Uterus (tissue), 4 donors: ENCODE measurements around the gene BEND6. TPM values are rescaled to one million over a fixed set of nuclear protein-coding genes. Genes with fewer than 3 reads are reported as not detected.

Experiments used
- DNase-seq, 2 donors: peaks; one replicate each; pipeline ENCODE4 v3.0.0-alpha.2; 2019 to 2020
- H3K27ac ChIP-seq, 2 donors: fragments of 200-600 bp; sonication (generic); 1 replicate in 1 of 2; 2 replicates in 1 of 2; pipeline ENCODE4 v1.5.1; 2016 to 2018
- H3K27me3 ChIP-seq, 2 donors: fragments of 200-600 bp; sonication (generic); one replicate each; pipeline ENCODE4 v1.5.1; 2018 to 2019; ENCODE audit warnings: control low read depth in 1 of 2
- H3K36me3 ChIP-seq, 2 donors: fragments of 200-600 bp; sonication (generic); one replicate each; pipeline ENCODE4 v1.5.1; 2019; ENCODE audit warnings: control low read depth in 1 of 2
- H3K4me1 ChIP-seq, 2 donors: fragments of 200-600 bp; sonication (generic); one replicate each; pipeline ENCODE4 v1.5.1; 2018 to 2019; ENCODE audit warnings: control low read depth in 1 of 2
- H3K4me3 ChIP-seq, 2 donors: fragments of 200-600 bp; sonication (generic); 1 replicate in 1 of 2; 2 replicates in 1 of 2; pipeline ENCODE4 v1.5.1; 2018 to 2019; ENCODE audit warnings: mild to moderate bottlenecking in 1 of 2
- H3K9me3 ChIP-seq, 2 donors: fragments of 200-600 bp; sonication (generic); one replicate each; pipeline ENCODE4 v1.5.1; 2019; ENCODE audit warnings: control low read depth in 1 of 2
- CTCF ChIP-seq, 4 experiments: fragments of 200-600 bp in 2 of 4; fragments of 450-650 bp in 2 of 4; sonication (generic) in 2 of 4; IDR thresholded peaks; one replicate each; pipeline ENCODE4 v1.5.1; 2016 to 2019; ENCODE audit warnings: antibody characterized with exemption in 4 of 4, mild to moderate bottlenecking in 2 of 4, moderate library complexity in 1 of 4
- POLR2A ChIP-seq, 2 donors: fragments of 450-650 bp; IDR thresholded peaks; one replicate each; pipeline ENCODE4 v1.6.1; 2016; ENCODE audit warnings: antibody characterized with exemption in 2 of 2, mild to moderate bottlenecking in 1 of 2, moderate library complexity in 1 of 2
- intact Hi-C: fragments of 100-400 bp; cut with DNase I; formaldehyde crosslinking; loops from one replicate; pipeline ENCODE4 v1.15.1; 2023; ENCODE audit warnings: low total_unique reads
- total RNA-seq, 4 donors: library from RNA; depleted of rRNA in 3 of 4; stranded (reverse); fragments of >200 nt in 3 of 4; gene quantifications; one replicate each; pipeline versions ENCODE4 v1.1.0 to v1.2.4, GENCODE V29; 2014 to 2023
- donor health status: DM: yes; HTN: yes; CAD: no.

The BEND6 gene
- total RNA-seq, 4 donors from 2014 or later = 3.8 to 10.2 (median 4.5) TPM

GRCh38 chr6:57024321-57024720 lies 69.4 kb downstream of the BEND6 start:
- H3K36me3 ChIP-seq = no peaks in the 10 kb centered on the region
- DNase-seq = no peak
- intact Hi-C loops = no loop called here
- TF ChIP-seq CTCF (IDR thresholded peaks at IDR 0.05) (no peak), POLR2A (IDR thresholded peaks at IDR 0.05) (no peak)
- no peaks in the 10 kb centered on the region for H3K9me3 ChIP-seq
- no peak overlapping the region for H3K27ac ChIP-seq
- no peaks in the 10 kb centered on the region for H3K4me1 ChIP-seq
- H3K4me3 ChIP-seq = no peak overlapping the region
- H3K27me3 ChIP-seq = no peaks in the 10 kb centered on the region

GRCh38 chr6:57024775-57025174 lies 69.9 kb downstream of the BEND6 start:
- no peaks in the 10 kb centered on the region for H3K36me3 ChIP-seq
- no peaks in the 10 kb centered on the region for H3K4me1 ChIP-seq
- H3K27me3 ChIP-seq = no peaks in the 10 kb centered on the region
- TF ChIP-seq CTCF (IDR thresholded peaks at IDR 0.05) (no peak), POLR2A (IDR thresholded peaks at IDR 0.05) (no peak)
- DNase-seq = no peak
- no peaks in the 10 kb centered on the region for H3K9me3 ChIP-seq
- H3K4me3 ChIP-seq = no peak overlapping the region
- no peak overlapping the region for H3K27ac ChIP-seq
- intact Hi-C loops = no loop called here

- no peak for TF ChIP-seq POLR2A (IDR thresholded peaks at IDR 0.05)
- TF ChIP-seq CTCF (IDR thresholded peaks at IDR 0.05) = no peak
Observed at GRCh38 chr6:57026001-57026400, 71.1 kb downstream of the BEND6 start.

GRCh38 chr6:57027301-57027700 lies 72.4 kb downstream of the BEND6 start:
- intact Hi-C loops = no loop called here
- no peaks in the 10 kb centered on the region for H3K4me1 ChIP-seq

More at GRCh38 chr6:57026001-57026400, 71.1 kb downstream of the BEND6 start:
- Histone ChIP-seq H3K9me3 (no peaks in the 10 kb centered on the region), H3K4me3 (no peak overlapping the region), H3K27ac (no peak overlapping the region), H3K36me3 (no peaks in the 10 kb centered on the region), H3K4me1 (no peaks in the 10 kb centered on the region), H3K27me3 (no peaks in the 10 kb centered on the region)
- intact Hi-C loops = no loop called here
- DNase-seq = no peak

GRCh38 chr6:57029213-57029612 lies 74.3 kb downstream of the BEND6 start:
- no peaks in the 10 kb centered on the region for H3K4me1 ChIP-seq
- H3K9me3 ChIP-seq = no peaks in the 10 kb centered on the region
- no peaks in the 10 kb centered on the region for H3K36me3 ChIP-seq
- DNase-seq = no peak
- H3K4me3 ChIP-seq = no peak overlapping the region
- TF ChIP-seq POLR2A (IDR thresholded peaks at IDR 0.05) = no peak
- no peak for TF ChIP-seq CTCF (IDR thresholded peaks at IDR 0.05)
- H3K27ac ChIP-seq = no peak overlapping the region
- intact Hi-C loops = no loop called here
- no peaks in the 10 kb centered on the region for H3K27me3 ChIP-seq

More at GRCh38 chr6:57027301-57027700, 72.4 kb downstream of the BEND6 start:
- DNase-seq = no peak
- TF ChIP-seq CTCF (IDR thresholded peaks at IDR 0.05) (no peak), POLR2A (IDR thresholded peaks at IDR 0.05) (no peak)
- Histone ChIP-seq H3K27me3 (no peaks in the 10 kb centered on the region), H3K4me3 (no peak overlapping the region), H3K36me3 (no peaks in the 10 kb centered on the region), H3K27ac (no peak overlapping the region), H3K9me3 (no peaks in the 10 kb centered on the region)
